A673 (cell line): ENCODE results near the gene INHBC. TPM values are rescaled to one million over a fixed set of nuclear protein-coding genes. Genes with fewer than 3 reads are reported as not detected.

ENCODE experiments used
- BruUV-seq: library from RNA; stranded (reverse); fragments of 400-500 nt; replicated peaks from 2 replicates; lab custom pipeline; 2021; lab: Mats Ljungman, UMichigan
- CTCF ChIA-PET: fragments of 300-600 bp; sonication (Branson Sonifier 250); formaldehyde crosslinking; loops from one replicate; lab custom pipeline; 2022; ENCODE audit warnings: antibody characterized with exemption; lab: Charles Lee
- POLR2A ChIA-PET: fragments of 300-600 bp; sonication (Branson Sonifier 250); formaldehyde crosslinking; loops from one replicate; lab custom pipeline; 2022; ENCODE audit warnings: antibody characterized with exemption; ENCODE audit not compliant: low non-redundant PET; lab: Charles Lee
- DNase-seq: peaks from one replicate; pipeline ENCODE4 v3.0.0-alpha.2; 2015; ENCODE audit warnings: low spot score
- H3K27ac ChIP-seq: fragments of 200-600 bp; sonication (generic); 2 replicates; pipeline ENCODE4 v1.5.1; 2016; ENCODE audit warnings: mixed run types, low read depth, mild to moderate bottlenecking, mixed read lengths, antibody characterized with exemption, low read length; ENCODE audit not compliant: poor library complexity, severe bottlenecking
- H3K27me3 ChIP-seq: fragments of 200-600 bp; sonication (generic); replicated peaks from 2 replicates; pipeline ENCODE4 v1.6.1; 2017; ENCODE audit warnings: mixed run types, low read depth, mild to moderate bottlenecking, mixed read lengths, antibody characterized with exemption, low read length; ENCODE audit not compliant: insufficient read depth, poor library complexity
- H3K36me3 ChIP-seq: fragments of 200-600 bp; sonication (generic); 2 replicates; pipeline ENCODE4 v1.6.1; 2016; ENCODE audit warnings: mixed run types, mild to moderate bottlenecking, mixed read lengths, antibody characterized with exemption, low read length; ENCODE audit not compliant: insufficient read depth, poor library complexity, severe bottlenecking
- H3K4me1 ChIP-seq: fragments of 200-600 bp; sonication (generic); 2 replicates; pipeline ENCODE4 v1.6.1; 2017; ENCODE audit warnings: mixed run types, mild to moderate bottlenecking, mixed read lengths, antibody characterized with exemption, low read length; ENCODE audit not compliant: insufficient read depth, poor library complexity, severe bottlenecking
- H3K4me3 ChIP-seq: fragments of 200-600 bp; sonication (generic); 2 replicates; pipeline ENCODE4 v1.5.1; 2016; ENCODE audit warnings: low read depth, mixed run types, mild to moderate bottlenecking, mixed read lengths, low read length; ENCODE audit not compliant: poor library complexity, severe bottlenecking
- H3K9me3 ChIP-seq: fragments of 200-600 bp; sonication (generic); 2 replicates; pipeline ENCODE4 v1.6.1; 2016; ENCODE audit warnings: mixed run types, low read depth, mild to moderate bottlenecking, mixed read lengths, antibody characterized with exemption, low read length; ENCODE audit not compliant: poor library complexity, severe bottlenecking
- CTCF ChIP-seq: fragments of 300-800, 200-600 bp; sonication (generic); conservative IDR thresholded peaks from 2 replicates; pipeline ENCODE4 v1.5.1; 2017; ENCODE audit warnings: low read depth, mild to moderate bottlenecking, antibody characterized with exemption, low read length, moderate library complexity, mixed read lengths
- EZH2 ChIP-seq: fragments of 200-600 bp; sonication (generic); IDR thresholded peaks from 2 replicates; pipeline ENCODE4 v1.6.1; 2017; ENCODE audit warnings: borderline replicate concordance, low read depth, mild to moderate bottlenecking, mixed read lengths, antibody characterized with exemption, low read length; ENCODE audit not compliant: poor library complexity, severe bottlenecking
- intact Hi-C: fragments of 100-400 bp; cut with micrococcal nuclease; formaldehyde crosslinking; loops from one replicate; pipeline ENCODE4 v1.10.0; 2022; ENCODE audit not compliant: unreplicated experiment
- total RNA-seq: library from RNA; stranded (reverse); gene quantifications from 2 replicates; pipeline ENCODE4 v1.2.3, GENCODE V29; 2021

INHBC gene
- total RNA-seq, 1 experiment from 2014 or later, result not detected

- no peak for DNase-seq
- Histone ChIP-seq H3K9me3 (no peaks in the 10 kb centered on the region), H3K27ac (peak overlapping the region; percentile 94), H3K27me3 (no peaks in the 10 kb centered on the region), H3K4me1 (peaks cover 9% of the 10 kb centered on the region), H3K36me3 (peaks cover 42% of the 10 kb centered on the region), H3K4me3 (peak overlapping the region; percentile 84)
- ChIA-PET POLR2A (no interaction called here), CTCF (no interaction called here)
- intact Hi-C loops, result no loop called here
- TSS peak; percentile 49 for BruUV-seq
- TF ChIP-seq EZH2, result no peak
- no peak for TF ChIP-seq CTCF
These were observed 54.0 kb downstream of the INHBC start for GRCh38 chr12:57488402-57489156.

GRCh38 chr12:57489157-57489641 lies 54.6 kb downstream of the INHBC start:
- Histone ChIP-seq H3K4me1 (peaks cover 9% of the 10 kb centered on the region), H3K9me3 (no peaks in the 10 kb centered on the region), H3K36me3 (peaks cover 45% of the 10 kb centered on the region), H3K4me3 (peak overlapping the region; percentile 84), H3K27me3 (no peaks in the 10 kb centered on the region), H3K27ac (peak overlapping the region; percentile 94)
- BruUV-seq, result no TSS peak
- DNase-seq, result no peak
- intact Hi-C loops, result no loop called here
- TF ChIP-seq CTCF (no peak), EZH2 (no peak)
- CTCF ChIA-PET, result no interaction called here
- POLR2A ChIA-PET, result no interaction called here

GRCh38 chr12:57490126-57490525 lies 55.5 kb downstream of the INHBC start:
- no peak for DNase-seq
- no peak overlapping the region for H3K27ac ChIP-seq
- H3K36me3 ChIP-seq, result peaks cover 49% of the 10 kb centered on the region
- H3K4me1 ChIP-seq, result peaks cover 9% of the 10 kb centered on the region
- ChIA-PET POLR2A (no interaction called here), CTCF (no interaction called here)
- TF ChIP-seq EZH2 (no peak), CTCF (no peak)
- H3K4me3 ChIP-seq, result no peak overlapping the region
- no TSS peak for BruUV-seq
- intact Hi-C loops, result no loop called here
- no peaks in the 10 kb centered on the region for H3K27me3 ChIP-seq
- H3K9me3 ChIP-seq, result no peaks in the 10 kb centered on the region
